Mucosa of descending colon (tissue), 3 donors: ENCODE measurements around the gene DNALI1. TPM values are rescaled to one million over a fixed set of nuclear protein-coding genes. Genes with fewer than 3 reads are reported as not detected.
"Not testable (repeated sequence)": the region's sequence is repeated elsewhere in the genome, so short reads cannot be mapped to it uniquely, and the experiment has no call there.

ENCODE experiments used
- ATAC-seq: fragments of 200-7000 bp; cut with Tn5 transposase; one replicate; pipeline ENCODE4 v1.9.1; 2020; ENCODE audit warnings: mild to moderate bottlenecking, moderate library complexity
- DNase-seq, 3 donors: peaks; one replicate each; pipeline ENCODE4 v3.0.0-alpha.2; 2020
- H3K36me3 ChIP-seq: fragments of 200-600 bp; one replicate; pipeline ENCODE4 v1.8.0; 2021; ENCODE audit warnings: low read depth, mild to moderate bottlenecking
- H3K4me1 ChIP-seq: fragments of 200-600 bp; one replicate; pipeline ENCODE4 v1.8.0; 2021; ENCODE audit warnings: low read depth, mild to moderate bottlenecking
- H3K4me3 ChIP-seq: fragments of 200-600 bp; one replicate; pipeline ENCODE4 v1.8.0; 2021; ENCODE audit warnings: mild to moderate bottlenecking
- H3K9me3 ChIP-seq: fragments of 200-600 bp; one replicate; pipeline ENCODE4 v1.8.0; 2021; ENCODE audit warnings: mild to moderate bottlenecking
- CTCF ChIP-seq: fragments of 200-600 bp; IDR thresholded peaks from one replicate; pipeline ENCODE4 v1.8.0; 2022; ENCODE audit warnings: antibody characterized with exemption, mild to moderate bottlenecking
- intact Hi-C, 2 donors: fragments of 100-400 bp; cut with DNase I in 1 of 2; cut with micrococcal nuclease in 1 of 2; formaldehyde crosslinking; loops; one replicate each; pipeline versions ENCODE4 v1.11.0 to v1.11.1; 2022; cut with DNase I, micrococcal nuclease
- total RNA-seq, 3 donors: library from RNA; stranded (reverse); fragmentation: NEBNext Ultra II Directional in 2 of 3; extraction: Animal tissue kit (Norgen Biotek cat#: 25700) in 2 of 3; gene quantifications; one replicate each; pipeline versions ENCODE4 v1.2.1 to v1.2.4, GENCODE V29; 2021 to 2023
- donor health status: DM: no; HTN: no; CAD: no; lungs with moderate emphysema.
- donor health status: DM: no; HTN: no; CAD: no.
- donor health status: DM: no; HTN: yes; CAD: no.

DNALI1 gene
- total RNA-seq, 3 donors from 2014 or later = 3.2 to 9.1 (median 3.6) TPM

- ATAC-seq (no peak), DNase-seq (no peak)
- TF ChIP-seq CTCF = no peak
- Histone ChIP-seq H3K4me1 (no peaks in the 10 kb centered on the region), H3K4me3 (no peak overlapping the region), H3K9me3 (no peaks in the 10 kb centered on the region), H3K36me3 (peaks cover 5% of the 10 kb centered on the region)
- intact Hi-C loops = no loop called here
Observed at GRCh38 chr1:37537378-37537777, 19.4 kb upstream of the DNALI1 start.

GRCh38 chr1:37539154-37539553 lies 17.6 kb upstream of the DNALI1 start:
- H3K9me3 ChIP-seq, H3K36me3 ChIP-seq, H3K4me1 ChIP-seq, ATAC-seq, DNase-seq, H3K4me3 ChIP-seq, intact Hi-C loops: not testable (repeated sequence)

GRCh38 chr1:37540036-37540785 lies 16.5 kb upstream of the DNALI1 start:
- ATAC-seq = no peak
- H3K9me3 ChIP-seq = no peaks in the 10 kb centered on the region
- H3K4me1 ChIP-seq = no peaks in the 10 kb centered on the region
- no peak overlapping the region for H3K4me3 ChIP-seq
- DNase-seq = no peak
- H3K36me3 ChIP-seq = peaks cover 5% of the 10 kb centered on the region
- intact Hi-C loops = no loop called here
- no peak for TF ChIP-seq CTCF

- Histone ChIP-seq H3K4me1 (no peaks in the 10 kb centered on the region), H3K9me3 (no peaks in the 10 kb centered on the region), H3K36me3 (no peaks in the 10 kb centered on the region), H3K4me3 (no peak overlapping the region)
- DNase-seq (no peak), ATAC-seq (no peak)
- intact Hi-C loops = no loop called here
- no peak for TF ChIP-seq CTCF
Observed at GRCh38 chr1:37544530-37544929, 12.2 kb upstream of the DNALI1 start.

GRCh38 chr1:37545019-37545418 lies 11.7 kb upstream of the DNALI1 start:
- Histone ChIP-seq H3K36me3 (no peaks in the 10 kb centered on the region), H3K9me3 (no peaks in the 10 kb centered on the region), H3K4me3 (no peak overlapping the region), H3K4me1 (no peaks in the 10 kb centered on the region)
- TF ChIP-seq CTCF = no peak
- intact Hi-C loops = no loop called here
- no peak for DNase-seq
- ATAC-seq = no peak

- no peak for TF ChIP-seq CTCF
- DNase-seq (no peak), ATAC-seq (no peak)
- H3K9me3 ChIP-seq = no peaks in the 10 kb centered on the region
- H3K4me3 ChIP-seq = no peak overlapping the region
- H3K36me3 ChIP-seq = no peaks in the 10 kb centered on the region
- peaks cover 16% of the 10 kb centered on the region for H3K4me1 ChIP-seq
- intact Hi-C loops = no loop called here
Observed at GRCh38 chr1:37549341-37549740, 7.4 kb upstream of the DNALI1 start.
